ENCODE results near the gene PLAAT4.
"Not testable (repeated sequence)": the region's sequence is repeated elsewhere in the genome, so short reads cannot be mapped to it uniquely, and the experiment has no call there.

Gene PLAAT4

GRCh38 chr11:63520606-63521170 is 15.9 kb upstream of the PLAAT4 start:
- H3K36me3 ChIP-seq (replicated peaks) = no peaks in the 10 kb centered on the region
- H3K27me3 ChIP-seq (replicated peaks) = no peaks in the 10 kb centered on the region
- no peak for DNase-seq
- no peak for TF ChIP-seq CTCF (IDR thresholded peaks at IDR 0.05; ENCODE audit: low read depth, low read length, missing control alignments)
- H3K4me3 ChIP-seq (ENCODE audit: low read depth, low read length) = no peak overlapping the region
- in situ Hi-C loops (cut with HindIII; ENCODE audit: low pct_ligation_motif_present, low sequenced_read_pairs) = no loop called here
- no peak overlapping the region for H3K27ac ChIP-seq

- H3K4me3 ChIP-seq (ENCODE audit: low read depth, low read length) = no peak overlapping the region
- no peak for DNase-seq
- in situ Hi-C loops (cut with HindIII; ENCODE audit: low pct_ligation_motif_present, low sequenced_read_pairs) = no loop called here
- H3K27ac ChIP-seq = no peak overlapping the region
- no peaks in the 10 kb centered on the region for H3K36me3 ChIP-seq (replicated peaks)
- no peaks in the 10 kb centered on the region for H3K27me3 ChIP-seq (replicated peaks)
- TF ChIP-seq CTCF (IDR thresholded peaks at IDR 0.05; ENCODE audit: low read depth, low read length, missing control alignments) = no peak
Measured at GRCh38 chr11:63521896-63522295, 14.7 kb upstream of the PLAAT4 start.

GRCh38 chr11:63523151-63523550 is 13.5 kb upstream of the PLAAT4 start:
- no peak overlapping the region for H3K27ac ChIP-seq
- no peaks in the 10 kb centered on the region for H3K36me3 ChIP-seq (replicated peaks)
- TF ChIP-seq CTCF (IDR thresholded peaks at IDR 0.05; ENCODE audit: low read depth, low read length, missing control alignments) = no peak
- DNase-seq = no peak
- in situ Hi-C loops (cut with HindIII; ENCODE audit: low pct_ligation_motif_present, low sequenced_read_pairs) = no loop called here
- H3K27me3 ChIP-seq (replicated peaks) = no peaks in the 10 kb centered on the region
- no peak overlapping the region for H3K4me3 ChIP-seq (ENCODE audit: low read depth, low read length)

GRCh38 chr11:63527667-63528066 is 8.9 kb upstream of the PLAAT4 start:
- in situ Hi-C loops (cut with HindIII; ENCODE audit: low pct_ligation_motif_present, low sequenced_read_pairs) = no loop called here
- Histone ChIP-seq H3K36me3 (replicated peaks) (no peaks in the 10 kb centered on the region), H3K27ac (no peak overlapping the region), H3K4me3 (ENCODE audit: low read depth, low read length) (no peak overlapping the region), H3K27me3 (replicated peaks) (no peaks in the 10 kb centered on the region)
- no peak for DNase-seq
- no peak for TF ChIP-seq CTCF (IDR thresholded peaks at IDR 0.05; ENCODE audit: low read depth, low read length, missing control alignments)

GRCh38 chr11:63528156-63528555 is 8.5 kb upstream of the PLAAT4 start:
- in situ Hi-C loops (cut with HindIII; ENCODE audit: low pct_ligation_motif_present, low sequenced_read_pairs); H3K36me3 ChIP-seq (replicated peaks); DNase-seq; H3K27ac ChIP-seq; H3K27me3 ChIP-seq (replicated peaks); H3K4me3 ChIP-seq (ENCODE audit: low read depth, low read length): not testable (repeated sequence)

GRCh38 chr11:63528729-63529278 is 7.8 kb upstream of the PLAAT4 start:
- H3K36me3 ChIP-seq (replicated peaks); H3K27me3 ChIP-seq (replicated peaks); H3K27ac ChIP-seq; H3K4me3 ChIP-seq (ENCODE audit: low read depth, low read length); DNase-seq; in situ Hi-C loops (cut with HindIII; ENCODE audit: low pct_ligation_motif_present, low sequenced_read_pairs): not testable (repeated sequence)

GRCh38 chr11:63529373-63529772 is 7.2 kb upstream of the PLAAT4 start:
- H3K36me3 ChIP-seq (replicated peaks); DNase-seq; H3K27me3 ChIP-seq (replicated peaks); in situ Hi-C loops (cut with HindIII; ENCODE audit: low pct_ligation_motif_present, low sequenced_read_pairs); H3K4me3 ChIP-seq (ENCODE audit: low read depth, low read length); H3K27ac ChIP-seq: not testable (repeated sequence)
